PFSK-1 (cell line): Measurements from ENCODE around the gene C6orf120.

ENCODE experiments used
- POLR2AphosphoS5 ChIP-seq: IDR thresholded peaks from 2 replicates; pipeline ENCODE4 v1.6.1; 2012; ENCODE audit warnings: low read depth, mild to moderate bottlenecking, control low read depth, low read length, moderate library complexity
- REST ChIP-seq, 2 experiments: IDR thresholded peaks; 2 replicates each; pipeline versions ENCODE4 v1.6.1 to v1.8.0; 2011 to 2012; ENCODE audit warnings: low read depth in 2 of 2, low read length in 2 of 2, control low read depth in 1 of 2, inconsistent platforms in 1 of 2, mild to moderate bottlenecking in 1 of 2, moderate library complexity in 1 of 2; ENCODE audit not compliant: insufficient read depth in 1 of 2
- SIN3A ChIP-seq: IDR thresholded peaks from 2 replicates; pipeline ENCODE4 v1.6.1; 2012; ENCODE audit warnings: mild to moderate bottlenecking, low read length, moderate library complexity, borderline replicate concordance; ENCODE audit not compliant: insufficient read depth
- TAF1 ChIP-seq: IDR thresholded peaks from 2 replicates; pipeline ENCODE4 v1.6.1; 2012; ENCODE audit warnings: low read length, control low read depth, borderline replicate concordance; ENCODE audit not compliant: insufficient read depth

- no peak for TF ChIP-seq TAF1
- TF ChIP-seq SIN3A: no peak
- TF ChIP-seq REST (IDR thresholded peaks at IDR 0.05; ENCODE audit: insufficient read depth in 1 of 2, low read depth in 2 of 2, low read length in 2 of 2): no peak
- no peak for TF ChIP-seq POLR2AphosphoS5
These were observed 12.3 kb downstream of the C6orf120 start for GRCh38 chr6:169714178-169714577.
